NCI-H524 treated with DMSO at 0.1 percent for 48 hours (cell line): ENCODE measurements around the gene KRTAP17-1.
"Not testable (repeated sequence)": the region's sequence is repeated elsewhere in the genome, so short reads cannot be mapped to it uniquely, and the experiment has no call there.

Experiments
- DNase-seq: peaks from one replicate; lab custom pipeline; 2025; lab: John Stamatoyannopoulos, UW

Gene KRTAP17-1

GRCh38 chr17:41302981-41303380, 12.5 kb downstream of the KRTAP17-1 start:
- DNase-seq = no peak

DNA sequence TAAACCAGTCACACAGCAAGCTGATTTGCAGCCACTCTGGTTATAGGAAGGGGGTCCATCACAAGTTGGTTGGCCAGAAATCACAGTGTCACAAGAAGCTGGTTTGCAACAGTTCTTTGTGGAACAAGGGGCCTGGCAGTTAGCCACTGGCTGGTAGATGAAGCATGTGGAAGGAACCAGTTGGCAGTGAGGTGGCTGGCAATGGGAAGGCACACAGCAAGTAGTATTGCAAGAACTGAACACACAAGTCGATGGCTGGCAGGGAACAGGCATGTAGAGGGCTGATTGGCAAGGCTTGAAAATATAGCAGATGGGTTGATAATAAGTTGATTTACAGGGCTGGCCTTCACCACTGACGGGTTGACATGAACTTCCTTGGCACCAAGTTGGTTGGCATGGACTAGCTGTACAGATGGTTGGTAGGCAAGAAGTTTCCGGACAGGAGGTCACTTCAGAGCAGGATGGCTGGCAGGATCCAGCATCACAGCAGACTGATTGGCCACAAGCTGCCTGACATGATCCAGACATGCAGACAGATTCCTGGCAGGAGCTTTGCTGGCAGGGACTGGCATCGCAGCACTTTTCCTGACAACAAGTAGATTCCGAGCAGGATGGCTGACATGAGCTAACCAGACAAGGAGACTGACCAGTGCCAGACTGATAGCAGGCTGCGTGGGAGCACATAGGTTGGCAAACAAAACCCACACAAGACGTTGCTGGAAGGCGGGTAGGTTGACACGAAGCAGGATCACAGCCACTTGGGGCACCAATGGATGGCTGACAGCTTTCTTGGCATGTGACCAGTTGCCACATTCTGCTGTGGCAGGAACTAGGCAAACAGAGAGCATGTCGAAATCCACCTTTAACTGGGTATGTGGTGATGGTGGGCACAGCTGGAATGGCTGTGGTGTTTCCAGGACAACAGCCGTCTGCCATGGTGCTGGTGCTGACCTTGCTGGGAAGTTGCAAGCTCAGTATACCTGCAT, 13.3 kb downstream of the KRTAP17-1 start, which contains the start of gene KRTAP29-1:
KRTAP29-1 (minus strand) TSS at position 936 of the 986 bp plus-strand sequence; CDS start at position 936, 0 bp downstream.
- no peak for DNase-seq

GRCh38 chr17:41301204-41301790, 14.2 kb downstream of the KRTAP17-1 start:
- no peak for DNase-seq

DNA sequence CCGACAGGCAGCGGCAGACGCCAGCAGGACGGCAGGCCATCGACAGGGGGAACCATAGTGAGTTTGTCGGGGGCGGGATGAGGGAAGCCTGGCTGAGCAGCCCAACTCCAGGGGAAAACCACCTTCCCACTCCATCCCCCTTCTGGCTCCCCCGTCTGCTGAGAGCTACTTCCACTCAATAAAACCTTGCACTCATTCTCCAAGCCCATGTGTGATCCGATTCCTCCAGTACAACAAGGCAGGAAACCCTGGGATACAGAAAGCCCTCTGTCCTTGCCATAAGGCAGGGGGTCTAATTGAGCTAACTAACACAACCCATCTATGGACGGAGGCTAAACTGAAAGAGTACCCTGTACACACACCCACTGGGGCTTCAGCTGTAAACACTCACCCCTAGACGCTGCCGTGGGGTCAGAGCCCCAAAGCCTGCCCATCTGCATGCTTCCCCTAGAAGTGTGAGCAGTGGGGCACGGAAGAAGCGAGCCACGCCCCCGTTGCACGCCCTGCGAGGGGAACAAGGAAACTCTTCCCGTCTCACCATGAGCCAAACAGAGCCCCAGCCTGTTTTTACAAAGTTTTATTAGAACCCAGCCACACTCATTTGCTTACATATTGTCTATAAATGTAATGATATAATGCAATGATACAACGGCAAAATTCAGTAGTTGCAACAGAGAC, 16.9 kb downstream of the KRTAP17-1 start:
- DNase-seq = no peak

DNA sequence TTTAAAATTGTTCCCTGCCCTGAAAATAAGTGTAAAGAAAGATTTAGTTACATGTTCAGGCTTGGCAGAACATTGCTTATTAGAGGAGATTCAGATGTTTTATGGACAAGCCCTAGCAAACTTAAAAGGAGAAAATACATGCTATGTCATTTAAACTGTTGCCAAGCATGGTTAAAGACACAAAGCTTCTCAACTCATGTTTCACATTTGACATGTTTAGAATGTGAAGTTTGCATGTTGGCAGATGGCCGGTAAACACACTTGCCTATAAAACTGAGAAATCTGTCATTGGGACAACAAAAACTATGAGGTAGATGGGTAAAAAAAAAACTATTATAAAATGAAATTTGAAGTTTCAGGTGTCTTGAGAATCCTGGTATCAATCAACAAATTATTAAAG, 18.7 kb downstream of the KRTAP17-1 start:
- DNase-seq = no peak

DNA sequence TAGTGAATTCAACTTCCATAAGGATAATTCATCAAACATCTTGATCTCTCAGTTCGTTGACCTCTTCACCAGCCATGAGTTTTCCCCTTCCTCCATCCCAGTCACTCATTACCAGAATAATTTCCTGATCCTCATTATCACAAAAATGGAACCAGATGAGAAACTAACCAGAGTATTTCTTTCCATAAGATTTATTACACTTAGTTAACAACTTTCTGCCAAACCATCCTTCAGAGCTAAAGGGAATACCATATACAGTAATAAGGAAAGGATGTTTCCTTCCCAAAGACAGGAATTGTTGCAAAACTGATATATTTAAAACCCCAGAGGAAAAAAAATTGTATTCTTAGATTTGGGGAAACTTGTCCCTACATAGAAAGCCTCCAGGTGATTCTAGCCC, 21.5 kb downstream of the KRTAP17-1 start:
- DNase-seq = no peak

GRCh38 chr17:41287050-41287449, 28.5 kb downstream of the KRTAP17-1 start:
- DNase-seq = no peak

DNA sequence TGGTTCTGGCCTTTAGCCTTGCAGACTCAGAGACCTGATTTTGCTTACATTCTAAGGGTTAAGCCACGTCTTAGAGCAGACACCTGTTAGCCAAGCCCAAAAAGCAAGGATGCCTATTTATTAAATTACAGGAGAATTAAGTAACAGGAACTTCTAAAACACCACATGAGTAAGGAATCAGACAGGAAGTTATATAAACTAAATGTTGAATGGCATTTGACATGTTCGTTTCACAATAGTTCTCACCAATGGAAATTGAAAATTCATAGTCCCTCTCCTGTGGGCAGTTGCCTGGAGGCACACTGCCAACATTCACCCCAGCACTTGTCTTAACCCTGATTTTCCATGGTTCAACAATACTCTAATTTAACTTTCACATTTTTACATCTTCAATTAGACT, 31.0 kb downstream of the KRTAP17-1 start:
- no peak for DNase-seq

DNA sequence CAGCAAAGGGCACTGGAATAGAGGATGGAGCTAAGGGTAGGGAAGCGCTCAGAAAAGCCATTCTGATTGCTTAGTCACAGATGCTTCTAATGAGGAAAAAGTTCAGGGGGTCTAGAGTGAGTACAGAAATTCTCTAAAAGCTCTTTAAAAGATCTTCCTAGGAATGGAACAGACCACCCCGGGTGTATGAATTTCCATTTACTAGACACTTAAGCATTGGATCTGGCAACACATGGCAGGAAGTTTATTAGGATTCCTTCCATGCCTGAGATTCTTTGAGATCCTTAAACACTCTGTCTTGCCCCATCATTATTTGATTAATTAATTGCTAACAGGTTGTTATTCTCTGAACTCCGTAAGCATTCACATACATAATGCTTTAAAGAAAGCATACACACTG, 31.5 kb downstream of the KRTAP17-1 start:
- DNase-seq = no peak

DNA sequence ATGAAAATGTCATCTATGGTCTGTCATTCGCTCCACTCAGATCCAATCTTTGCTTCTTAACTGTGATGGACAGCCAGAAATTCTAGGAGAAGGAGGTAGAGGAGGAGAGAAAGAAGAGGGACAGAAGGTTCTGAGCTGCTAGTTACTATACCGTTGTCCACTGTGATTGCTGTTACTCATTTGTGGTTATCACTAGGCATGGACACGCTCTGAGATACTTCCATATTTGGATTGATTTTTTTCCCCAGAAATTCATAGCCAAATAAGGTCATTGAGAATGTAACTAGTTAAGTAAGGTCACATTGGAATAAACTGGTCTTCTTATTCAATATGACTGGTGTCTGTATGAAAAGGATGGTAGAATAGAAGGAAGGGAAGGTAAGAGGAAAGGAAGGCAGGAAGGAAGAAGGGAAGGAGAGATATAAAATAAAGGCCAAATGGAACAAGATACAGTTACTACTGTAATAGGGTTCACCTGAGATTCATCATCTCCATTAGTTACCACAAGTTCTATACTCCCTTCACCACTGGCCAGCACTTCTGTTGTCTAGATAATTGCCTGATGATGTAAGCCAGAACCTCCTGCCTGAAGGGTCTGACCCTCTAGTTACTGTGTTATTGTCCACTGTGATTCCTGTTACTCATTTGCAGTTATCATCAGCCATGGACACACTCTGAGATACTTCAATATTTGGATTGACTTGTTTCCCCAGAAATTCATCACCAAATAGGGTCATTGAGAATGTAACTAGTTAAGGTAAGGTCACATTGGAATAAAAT, 37.1 kb downstream of the KRTAP17-1 start:
- DNase-seq = no peak

DNA sequence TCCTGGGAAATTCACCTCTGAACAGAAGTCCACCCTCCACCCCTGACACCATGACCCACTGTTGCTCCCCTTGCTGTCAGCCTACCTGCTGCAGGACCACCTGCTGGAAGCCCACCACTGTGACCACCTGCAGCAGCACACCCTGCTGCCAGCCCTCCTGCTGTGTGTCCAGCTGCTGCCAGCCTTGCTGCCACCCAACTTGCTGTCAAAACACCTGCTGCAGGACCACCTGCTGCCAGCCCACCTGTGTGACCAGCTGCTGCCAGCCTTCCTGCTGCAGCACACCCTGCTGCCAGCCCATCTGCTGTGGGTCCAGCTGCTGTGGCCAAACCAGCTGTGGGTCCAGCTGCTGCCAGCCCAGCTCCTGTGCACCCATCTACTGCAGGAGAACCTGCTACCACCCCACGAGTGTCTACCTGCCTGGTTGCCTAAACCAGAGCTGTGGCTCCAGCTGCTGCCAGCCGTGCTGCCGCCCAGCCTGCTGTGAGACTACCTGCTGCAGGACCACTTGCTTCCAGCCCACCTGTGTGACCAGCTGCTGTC, 39.8 kb downstream of the KRTAP17-1 start, which contains the start of gene KRTAP9-7:
KRTAP9-7 (plus strand) TSS at position 51 of the 543 bp plus-strand sequence; CDS start at position 51, 0 bp downstream.
- DNase-seq = not testable (repeated sequence)

DNA sequence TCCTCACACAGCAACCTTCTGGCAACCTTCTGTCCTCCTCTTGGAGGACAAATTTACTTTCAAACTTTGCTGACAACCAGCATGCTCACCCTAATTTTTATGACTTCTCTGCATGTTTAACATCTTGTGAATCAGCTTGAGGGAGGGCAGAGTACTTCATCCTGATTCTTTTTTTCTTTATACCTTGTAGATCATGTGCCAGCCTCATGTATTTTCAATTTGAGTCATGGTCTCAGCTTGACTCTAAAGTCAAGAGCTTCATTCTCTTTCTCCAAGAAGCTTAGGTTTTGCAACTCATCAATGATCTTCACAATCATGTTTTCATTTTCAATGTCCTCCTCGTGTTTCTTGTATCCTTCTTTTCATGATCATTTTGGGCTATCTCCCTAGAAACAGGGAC, 43.7 kb downstream of the KRTAP17-1 start:
- no peak for DNase-seq

DNA sequence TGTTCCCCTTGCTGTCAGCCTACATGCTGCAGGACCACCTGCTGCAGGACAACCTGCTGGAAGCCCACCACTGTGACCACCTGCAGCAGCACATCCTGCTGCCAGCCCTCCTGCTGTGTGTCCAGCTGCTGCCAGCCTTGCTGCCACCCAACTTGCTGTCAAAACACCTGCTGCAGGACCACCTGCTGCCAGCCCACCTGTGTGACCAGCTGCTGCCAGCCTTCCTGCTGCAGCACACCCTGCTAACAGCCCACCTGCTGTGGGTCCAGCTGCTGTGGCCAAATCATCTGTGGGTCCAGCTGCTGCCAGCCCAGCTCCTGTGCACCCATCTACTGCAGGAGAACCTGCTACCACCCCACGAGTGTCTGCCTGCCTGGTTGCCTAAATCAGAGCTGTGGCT, 44.2 kb downstream of the KRTAP17-1 start:
- not testable (repeated sequence) for DNase-seq

DNA sequence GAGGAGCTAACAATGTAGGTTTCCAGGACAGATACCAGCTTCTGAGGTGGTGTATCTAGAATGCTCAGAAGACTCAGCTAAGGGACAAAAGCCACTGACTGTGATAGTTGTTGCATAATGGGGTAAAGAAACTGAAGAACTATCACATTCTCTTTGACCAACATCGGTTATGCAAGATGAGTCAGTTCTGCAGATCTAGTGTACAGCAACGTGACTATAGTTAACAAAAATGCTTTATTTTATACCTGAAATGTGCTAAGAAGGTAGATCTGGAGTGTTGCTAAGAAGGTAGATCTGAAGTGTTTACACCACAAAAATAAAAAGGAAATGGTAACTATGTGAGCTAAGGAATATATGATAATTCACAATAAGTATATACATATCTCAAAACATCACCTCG, 47.8 kb downstream of the KRTAP17-1 start:
- DNase-seq = no peak

GRCh38 chr17:41265078-41265477, 50.4 kb downstream of the KRTAP17-1 start, which contains the start of gene KRTAP9-6:
Gene KRTAP9-6, plus strand, starts transcription at chr17:41265378. Its CDS starts 0 bp downstream, at chr17:41265378.
- no peak for DNase-seq
